Hematopoietic multipotent progenitor cell (in vitro differentiated cells): ENCODE data around the gene ITPR1. TPM values are rescaled to one million over a fixed set of nuclear protein-coding genes. Genes with fewer than 3 reads are reported as not detected.

Experiments used
- DNase-seq, 3 donors: peaks; one replicate each; pipeline ENCODE4 v3.0.0-alpha.2; 2011 to 2015; ENCODE audit warnings: low read depth in 2 of 3, low spot score in 2 of 3
- total RNA-seq: library from RNA; depleted of rRNA; stranded (reverse); fragments of >200 nt; gene quantifications from one replicate; pipeline ENCODE4 v1.2.3, GENCODE V29; 2012

The ITPR1 gene
- total RNA-seq, 1 donor = 166 TPM

- DNase-seq = no peak
Measured at GRCh38 chr3:4732925-4733324, 239.8 kb downstream of the ITPR1 start.

- no peak for DNase-seq
Measured at GRCh38 chr3:4734454-4734853, 241.3 kb downstream of the ITPR1 start.

GRCh38 chr3:4735243-4735642 is 242.1 kb downstream of the ITPR1 start:
- DNase-seq = no peak

GRCh38 chr3:4736284-4736861 is 243.2 kb downstream of the ITPR1 start:
- DNase-seq = peak in 2 of 3 donors; percentile 39 to 67

GRCh38 chr3:4738737-4739274 is 245.7 kb downstream of the ITPR1 start:
- DNase-seq = no peak

- DNase-seq = no peak
Measured at GRCh38 chr3:4739289-4740236, 246.4 kb downstream of the ITPR1 start.

GRCh38 chr3:4740397-4741105 is 247.4 kb downstream of the ITPR1 start:
- peak in 2 of 3 donors; percentile 24 to 28 for DNase-seq

GRCh38 chr3:4741106-4741403 is 247.9 kb downstream of the ITPR1 start:
- DNase-seq = no peak

GRCh38 chr3:4741404-4742307 is 248.5 kb downstream of the ITPR1 start:
- DNase-seq = peak in 2 of 3 donors; percentile 58 to 62

- no peak for DNase-seq
Measured at GRCh38 chr3:4742359-4742758, 249.2 kb downstream of the ITPR1 start.

GRCh38 chr3:4743371-4743770 is 250.2 kb downstream of the ITPR1 start:
- DNase-seq = no peak

- DNase-seq = no peak
Measured at GRCh38 chr3:4744405-4745234, 251.5 kb downstream of the ITPR1 start.

GRCh38 chr3:4745235-4745610 is 252.1 kb downstream of the ITPR1 start:
- DNase-seq = no peak

- DNase-seq = no peak
Measured at GRCh38 chr3:4746241-4746958, 253.3 kb downstream of the ITPR1 start.

GRCh38 chr3:4748127-4748526 is 255.0 kb downstream of the ITPR1 start:
- no peak for DNase-seq

GRCh38 chr3:4748701-4749378 is 255.7 kb downstream of the ITPR1 start:
- no peak for DNase-seq

- no peak for DNase-seq
Measured at GRCh38 chr3:4749567-4750002, 256.4 kb downstream of the ITPR1 start.

GRCh38 chr3:4750306-4750968 is 257.3 kb downstream of the ITPR1 start:
- peak in 2 of 3 donors; percentile 63 to 77 for DNase-seq
